Keratinocyte (primary cell): ENCODE data around the gene SYT8. TPM values are rescaled to one million over a fixed set of nuclear protein-coding genes. Genes with fewer than 3 reads are reported as not detected.

ENCODE experiments used
- DNase-seq: peaks from one replicate; pipeline ENCODE4 v3.0.0-alpha.2; 2011; ENCODE audit warnings: low read depth, missing footprints, low spot score
- FAIRE-seq: peaks from 2 replicates; lab custom pipeline; 2011; peaks lifted over from hg19 to GRCh38; lab: Jason Lieb, UNC
- H2AFZ ChIP-seq: 2 replicates; pipeline ENCODE4 v1.6.0; 2012; ENCODE audit warnings: low read length, control low read depth, inconsistent platforms; ENCODE audit not compliant: control insufficient read depth
- H3K27ac ChIP-seq: 2 replicates; pipeline ENCODE4 v1.5.1; 2011; ENCODE audit warnings: low read length; ENCODE audit not compliant: control insufficient read depth, insufficient read depth
- H3K27me3 ChIP-seq: 3 replicates; pipeline ENCODE4 v1.6.0; 2011; ENCODE audit warnings: low read length; ENCODE audit not compliant: control insufficient read depth, insufficient read depth; ENCODE audit errors: extremely low read depth
- H3K36me3 ChIP-seq, 2 experiments: 2 replicates in 1 of 2; 3 replicates in 1 of 2; pipeline ENCODE4 v1.5.1; 2011; ENCODE audit warnings: low read length in 2 of 2, mild to moderate bottlenecking in 1 of 2; ENCODE audit not compliant: control insufficient read depth in 2 of 2, insufficient read depth in 2 of 2; ENCODE audit errors: extremely low read depth in 1 of 2
- H3K4me1 ChIP-seq: 3 replicates; pipeline ENCODE4 v1.5.1; 2011; ENCODE audit warnings: low read length; ENCODE audit not compliant: control insufficient read depth, insufficient read depth; ENCODE audit errors: extremely low read depth
- H3K4me2 ChIP-seq: 3 replicates; pipeline ENCODE4 v1.6.0; 2011; ENCODE audit warnings: low read depth, low read length; ENCODE audit not compliant: control insufficient read depth, insufficient read depth; ENCODE audit errors: extremely low read depth
- H3K4me3 ChIP-seq, 3 experiments: fragments of 200-600 bp in 1 of 3; sonication (generic) in 1 of 3; 2 replicates in 2 of 3; 3 replicates in 1 of 3; pipeline ENCODE4 v1.5.1; 2011 to 2016; ENCODE audit warnings: low read length in 3 of 3, mild to moderate bottlenecking in 3 of 3, control low read depth in 2 of 3, inconsistent platforms in 1 of 3, low read depth in 1 of 3, mixed read lengths in 1 of 3, mixed run types in 1 of 3, moderate library complexity in 1 of 3; ENCODE audit not compliant: control insufficient read depth in 2 of 3, insufficient read depth in 2 of 3; ENCODE audit errors: extremely low read depth in 1 of 3
- H3K79me2 ChIP-seq: 2 replicates; pipeline ENCODE4 v1.6.0; 2012; ENCODE audit warnings: low read length; ENCODE audit not compliant: control insufficient read depth, insufficient read depth
- H3K9ac ChIP-seq: 3 replicates; pipeline ENCODE4 v1.6.0; 2011; ENCODE audit warnings: low read length; ENCODE audit not compliant: control insufficient read depth, insufficient read depth; ENCODE audit errors: extremely low read depth
- H3K9me1 ChIP-seq: 3 replicates; pipeline ENCODE4 v1.6.0; 2011; ENCODE audit warnings: low read length; ENCODE audit not compliant: control insufficient read depth, insufficient read depth; ENCODE audit errors: extremely low read depth
- H3K9me3 ChIP-seq: 2 replicates; pipeline ENCODE4 v1.5.1; 2012; ENCODE audit warnings: low read depth, low read length; ENCODE audit not compliant: control insufficient read depth
- H4K20me1 ChIP-seq: 3 replicates; pipeline ENCODE4 v1.6.0; 2011; ENCODE audit warnings: low read length; ENCODE audit not compliant: control insufficient read depth, insufficient read depth; ENCODE audit errors: extremely low read depth
- CTCF ChIP-seq, 3 experiments: IDR thresholded peaks in 1 of 3; conservative IDR thresholded peaks in 1 of 3; optimal IDR thresholded peaks in 1 of 3; 2 replicates in 2 of 3; 3 replicates in 1 of 3; pipeline versions ENCODE3 to v1.5.1; 2011; ENCODE audit warnings: low read length in 3 of 3, mild to moderate bottlenecking in 3 of 3, moderate library complexity in 2 of 3, control low read depth in 1 of 3, inconsistent platforms in 1 of 3; ENCODE audit not compliant: insufficient read depth in 2 of 3; ENCODE audit errors: extremely low read depth in 1 of 3
- EZH2 ChIP-seq: IDR thresholded peaks from one replicate; pipeline ENCODE4 v1.6.1; 2012; ENCODE audit warnings: inconsistent platforms, mild to moderate bottlenecking, low read length, moderate library complexity
- dilution Hi-C: fragments of 300-500 bp; cut with MboI; formaldehyde crosslinking; loops from one replicate; pipeline ENCODE4 v1.7.0; 2020; ENCODE audit warnings: low sequenced_read_pairs; ENCODE audit not compliant: extremely low pct_ligation_motif_present
- polyA plus RNA-seq, 5 experiments: library from polyadenylated mRNA; depleted of rRNA in 3 of 5; stranded (reverse) in 3 of 5; stranded (forward) in 1 of 5; unstranded in 1 of 5; fragments of >200 nt; gene quantifications; 1 replicate in 1 of 5; 2 replicates in 3 of 5; 3 replicates in 1 of 5; pipeline versions ENCODE4 v1.2.1 to v1.2.3, GENCODE V29; 2011 to 2012; ENCODE audit warnings: missing spikeins in 2 of 5, low read depth in 1 of 5, low replicate concordance in 1 of 5

Gene SYT8
- polyA plus RNA-seq, 1 donor (not counting 4 experiments of a cell fraction or from before 2014, with no cell fraction given): 19.3 TPM

DNA sequence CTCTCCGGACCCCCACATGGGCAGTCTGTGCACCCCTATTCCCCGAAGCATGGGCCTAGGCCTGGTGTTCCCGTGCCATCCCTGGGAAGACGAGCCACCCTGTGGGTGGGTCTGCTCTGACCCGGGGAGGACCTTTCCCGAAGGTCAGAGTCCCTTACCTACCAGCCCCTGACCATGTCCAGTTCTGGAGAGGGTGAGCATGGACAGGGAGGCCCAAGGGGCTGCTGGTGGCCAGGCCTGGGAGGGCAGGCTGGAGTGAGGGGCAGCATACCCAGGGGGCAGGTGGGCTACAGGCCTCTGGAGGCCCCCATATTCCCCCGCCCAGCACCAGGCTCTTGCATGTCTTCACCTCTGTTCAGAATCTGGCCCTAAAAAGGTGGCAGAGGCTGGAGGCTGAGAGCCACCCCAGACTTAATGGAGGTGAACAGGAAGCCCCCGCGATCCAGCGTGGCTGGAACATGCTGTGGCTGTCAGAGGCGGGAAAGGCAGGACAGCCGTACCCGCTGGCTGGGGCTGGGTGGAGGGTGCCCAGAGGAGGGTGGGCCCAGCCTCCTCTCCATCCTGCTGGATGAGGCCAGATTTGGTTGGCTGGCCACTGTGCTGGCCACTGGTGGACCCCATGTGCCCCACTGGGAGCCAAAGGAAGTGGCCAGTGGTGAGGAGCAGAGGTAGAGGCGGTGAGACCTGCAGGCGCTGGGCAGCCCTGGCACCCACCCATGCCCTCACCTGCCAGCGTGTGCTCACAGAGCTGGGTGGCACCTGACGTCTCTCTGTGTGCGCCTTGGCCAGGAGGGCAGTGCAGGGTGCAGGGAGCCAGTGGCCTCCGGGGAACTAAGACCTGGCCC is 11.2 kb upstream of the SYT8 start:
- no peak overlapping the region for H3K9ac ChIP-seq
- peaks cover 6% of the 10 kb centered on the region for H3K9me3 ChIP-seq
- dilution Hi-C loops: no loop called here
- H3K4me1 ChIP-seq: peaks cover 41% of the 10 kb centered on the region
- no peaks in the 10 kb centered on the region for H4K20me1 ChIP-seq
- H3K27ac ChIP-seq: no peak overlapping the region
- no peak for FAIRE-seq
- H3K4me2 ChIP-seq: no peak overlapping the region
- H3K9me1 ChIP-seq: no peaks in the 10 kb centered on the region
- no peaks in the 10 kb centered on the region for H3K36me3 ChIP-seq
- no peak overlapping the region for H3K4me3 ChIP-seq
- H3K27me3 ChIP-seq: no peaks in the 10 kb centered on the region
- H3K79me2 ChIP-seq: no peaks in the 10 kb centered on the region
- H2AFZ ChIP-seq: no peak overlapping the region
- DNase-seq: no peak
- no peak for TF ChIP-seq CTCF (optimal IDR thresholded peaks at IDR 0.05 in 1 of 3, IDR thresholded peaks at IDR 0.05 in 1 of 3, conservative IDR thresholded peaks at IDR 0.05 in 1 of 3; ENCODE audit: extremely low read depth in 1 of 3, insufficient read depth in 2 of 3, low read length in 3 of 3)
- TF ChIP-seq EZH2: no peak

- no peaks in the 10 kb centered on the region for H4K20me1 ChIP-seq
- no peak overlapping the region for H2AFZ ChIP-seq
- no peak overlapping the region for H3K4me2 ChIP-seq
- DNase-seq: no peak
- no peak overlapping the region for H3K27ac ChIP-seq
- no peaks in the 10 kb centered on the region for H3K36me3 ChIP-seq
- H3K27me3 ChIP-seq: no peaks in the 10 kb centered on the region
- TF ChIP-seq EZH2 (no peak), CTCF (optimal IDR thresholded peaks at IDR 0.05 in 1 of 3, IDR thresholded peaks at IDR 0.05 in 1 of 3, conservative IDR thresholded peaks at IDR 0.05 in 1 of 3; ENCODE audit: extremely low read depth in 1 of 3, insufficient read depth in 2 of 3, low read length in 3 of 3) (no peak)
- H3K4me3 ChIP-seq: no peak overlapping the region
- H3K4me1 ChIP-seq: peaks cover 49% of the 10 kb centered on the region
- FAIRE-seq: no peak
- no peaks in the 10 kb centered on the region for H3K79me2 ChIP-seq
- no peaks in the 10 kb centered on the region for H3K9me3 ChIP-seq
- no peaks in the 10 kb centered on the region for H3K9me1 ChIP-seq
- dilution Hi-C loops: no loop called here
- no peak overlapping the region for H3K9ac ChIP-seq
These were observed 10.4 kb upstream of the SYT8 start for GRCh38 chr11:1824221-1825038.
